HepG2 (cell line): ENCODE measurements around the gene TBCD. TPM values are rescaled to one million over a fixed set of nuclear protein-coding genes. Genes with fewer than 3 reads are reported as not detected.

Experiments
- EP300 ChIP-seq, 3 experiments: sonication (generic) in 1 of 3; formaldehyde crosslinking in 1 of 3; IDR thresholded peaks; 2 replicates each; pipeline versions ENCODE4 v1.5.1 to v1.6.1; 2011 to 2020; ENCODE audit warnings: low read depth in 2 of 3, low read length in 2 of 3, borderline replicate concordance in 1 of 3, improper control_type of control experiment in 1 of 3, mild to moderate bottlenecking in 1 of 3, missing genetic modification reagents in 1 of 3, moderate library complexity in 1 of 3
- JUNB ChIP-seq: sonication (generic); formaldehyde crosslinking; IDR thresholded peaks from 2 replicates; pipeline ENCODE4 v1.8.0; 2022; ENCODE audit warnings: missing genetic modification reagents, mild to moderate bottlenecking, borderline replicate concordance
- MZF1 ChIP-seq: sonication (generic); formaldehyde crosslinking; IDR thresholded peaks from 2 replicates; pipeline ENCODE4 v1.8.1; 2023; ENCODE audit warnings: mild to moderate bottlenecking, missing genetic modification reagents, borderline replicate concordance
- RNF2 ChIP-seq: fragments of 450-650 bp; conservative IDR thresholded peaks from 2 replicates; pipeline ENCODE4 v1.6.1; 2016; ENCODE audit warnings: low read depth
- RNF219 ChIP-seq: sonication (generic); formaldehyde crosslinking; IDR thresholded peaks from 2 replicates; pipeline ENCODE4 v1.5.0; 2020; ENCODE audit warnings: mild to moderate bottlenecking, missing genetic modification reagents
- TRIM24 ChIP-seq: sonication (generic); formaldehyde crosslinking; IDR thresholded peaks from 2 replicates; pipeline ENCODE4 v1.8.0; 2022; ENCODE audit warnings: mild to moderate bottlenecking, missing genetic modification reagents
- UBTF ChIP-seq: sonication (generic); formaldehyde crosslinking; IDR thresholded peaks from 2 replicates; pipeline ENCODE4 v1.4.0; 2020; ENCODE audit warnings: mild to moderate bottlenecking, missing genetic modification reagents
- ZFAT ChIP-seq: sonication (generic); formaldehyde crosslinking; conservative IDR thresholded peaks from 2 replicates; pipeline ENCODE4 v1.8.1; 2023; ENCODE audit warnings: missing genetic modification reagents, inconsistent platforms
- polyA plus RNA-seq, 8 experiments: library from polyadenylated mRNA; depleted of rRNA in 3 of 8; stranded (reverse) in 7 of 8; unstranded in 1 of 8; fragments of >200 nt; fragmentation: Illumina TruSeq in 4 of 8; extraction: Trizol in 4 of 8; gene quantifications; 2 replicates each; pipeline versions ENCODE4 v1.2.1 to v1.2.3, GENCODE V29; 2011 to 2016; ENCODE audit warnings: low read depth in 4 of 8, missing spikeins in 1 of 8, mixed read lengths in 1 of 8; ENCODE audit not compliant: insufficient read depth in 1 of 8
- total RNA-seq, 5 experiments: library from RNA; depleted of rRNA; stranded (reverse); fragments of >200 nt; fragmentation: Illumina TruSeq; extraction: Trizol; gene quantifications; 2 replicates each; pipeline ENCODE4 v1.2.3, GENCODE V29; 2016; ENCODE audit warnings: low read depth in 1 of 5
- TF ChIP-seq, protein P1 (sequence below): sonication (generic); formaldehyde crosslinking; IDR thresholded peaks from 2 replicates; pipeline ENCODE4 v1.4.0; 2020; ENCODE audit warnings: mild to moderate bottlenecking, missing genetic modification reagents
- TF ChIP-seq, protein P2 (sequence below): fragments of 450-650 bp; IDR thresholded peaks from 2 replicates; pipeline ENCODE4 v1.6.1; 2017; ENCODE audit warnings: mild to moderate bottlenecking
- TF ChIP-seq, protein P3 (sequence below): IDR thresholded peaks from 2 replicates; pipeline ENCODE4 v1.6.1; 2012; ENCODE audit warnings: inconsistent platforms
- TF ChIP-seq, protein P4 (sequence below): sonication (generic); formaldehyde crosslinking; IDR thresholded peaks from 2 replicates; pipeline ENCODE4 v1.5.0; 2020; ENCODE audit warnings: missing genetic modification reagents, mild to moderate bottlenecking, borderline replicate concordance

Gene TBCD
- total and polyA plus RNA-seq, 2 of the 13 experiments (the other 11 are each of a cell fraction or from before 2014, with no cell fraction given): 33.9 to 54.8 TPM

DNA sequence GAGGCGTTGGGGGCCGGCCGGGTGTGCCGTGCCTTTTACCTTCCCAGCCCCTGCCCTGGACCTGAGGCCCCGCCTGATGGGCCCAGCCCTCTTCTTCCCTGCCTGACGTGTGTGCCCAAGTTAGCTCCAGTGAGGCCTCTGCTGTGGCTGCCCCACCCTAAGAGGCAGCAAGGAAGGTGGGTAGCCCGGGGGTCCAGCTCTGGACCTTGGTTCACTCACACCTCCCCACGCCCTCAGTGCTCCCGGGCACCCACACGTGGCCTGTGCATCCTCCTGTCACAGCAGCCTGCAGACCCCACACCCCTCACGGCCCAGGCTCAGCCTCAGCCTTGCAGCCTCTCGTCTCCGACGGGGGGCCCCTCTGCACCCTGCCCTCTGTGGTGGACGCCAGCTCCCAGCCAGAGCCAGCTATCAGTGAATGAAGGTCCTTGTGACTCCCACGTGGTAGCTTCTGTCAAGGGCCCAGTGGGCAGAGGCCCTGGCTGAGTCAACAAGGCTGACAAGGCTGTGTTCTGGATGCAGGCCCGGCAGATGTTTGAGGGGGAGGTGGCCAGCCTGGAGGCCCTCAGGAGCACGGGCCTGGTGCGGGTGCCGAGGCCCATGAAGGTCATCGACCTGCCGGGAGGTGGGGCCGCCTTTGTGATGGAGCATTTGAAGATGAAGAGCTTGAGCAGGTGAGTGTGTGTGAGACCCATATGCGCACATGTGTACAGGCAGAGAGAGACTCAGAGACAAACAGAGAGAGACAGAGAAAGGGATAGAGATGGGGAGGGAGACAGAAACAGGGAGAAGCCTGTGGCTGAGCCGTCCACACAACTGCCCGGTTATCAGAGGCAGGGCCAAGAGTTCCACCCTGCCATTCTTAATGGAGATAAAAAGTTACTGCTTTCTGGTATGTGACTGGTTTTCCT is 13.6 kb upstream of the TBCD start (continued):
- TF ChIP-seq, protein P1, sequence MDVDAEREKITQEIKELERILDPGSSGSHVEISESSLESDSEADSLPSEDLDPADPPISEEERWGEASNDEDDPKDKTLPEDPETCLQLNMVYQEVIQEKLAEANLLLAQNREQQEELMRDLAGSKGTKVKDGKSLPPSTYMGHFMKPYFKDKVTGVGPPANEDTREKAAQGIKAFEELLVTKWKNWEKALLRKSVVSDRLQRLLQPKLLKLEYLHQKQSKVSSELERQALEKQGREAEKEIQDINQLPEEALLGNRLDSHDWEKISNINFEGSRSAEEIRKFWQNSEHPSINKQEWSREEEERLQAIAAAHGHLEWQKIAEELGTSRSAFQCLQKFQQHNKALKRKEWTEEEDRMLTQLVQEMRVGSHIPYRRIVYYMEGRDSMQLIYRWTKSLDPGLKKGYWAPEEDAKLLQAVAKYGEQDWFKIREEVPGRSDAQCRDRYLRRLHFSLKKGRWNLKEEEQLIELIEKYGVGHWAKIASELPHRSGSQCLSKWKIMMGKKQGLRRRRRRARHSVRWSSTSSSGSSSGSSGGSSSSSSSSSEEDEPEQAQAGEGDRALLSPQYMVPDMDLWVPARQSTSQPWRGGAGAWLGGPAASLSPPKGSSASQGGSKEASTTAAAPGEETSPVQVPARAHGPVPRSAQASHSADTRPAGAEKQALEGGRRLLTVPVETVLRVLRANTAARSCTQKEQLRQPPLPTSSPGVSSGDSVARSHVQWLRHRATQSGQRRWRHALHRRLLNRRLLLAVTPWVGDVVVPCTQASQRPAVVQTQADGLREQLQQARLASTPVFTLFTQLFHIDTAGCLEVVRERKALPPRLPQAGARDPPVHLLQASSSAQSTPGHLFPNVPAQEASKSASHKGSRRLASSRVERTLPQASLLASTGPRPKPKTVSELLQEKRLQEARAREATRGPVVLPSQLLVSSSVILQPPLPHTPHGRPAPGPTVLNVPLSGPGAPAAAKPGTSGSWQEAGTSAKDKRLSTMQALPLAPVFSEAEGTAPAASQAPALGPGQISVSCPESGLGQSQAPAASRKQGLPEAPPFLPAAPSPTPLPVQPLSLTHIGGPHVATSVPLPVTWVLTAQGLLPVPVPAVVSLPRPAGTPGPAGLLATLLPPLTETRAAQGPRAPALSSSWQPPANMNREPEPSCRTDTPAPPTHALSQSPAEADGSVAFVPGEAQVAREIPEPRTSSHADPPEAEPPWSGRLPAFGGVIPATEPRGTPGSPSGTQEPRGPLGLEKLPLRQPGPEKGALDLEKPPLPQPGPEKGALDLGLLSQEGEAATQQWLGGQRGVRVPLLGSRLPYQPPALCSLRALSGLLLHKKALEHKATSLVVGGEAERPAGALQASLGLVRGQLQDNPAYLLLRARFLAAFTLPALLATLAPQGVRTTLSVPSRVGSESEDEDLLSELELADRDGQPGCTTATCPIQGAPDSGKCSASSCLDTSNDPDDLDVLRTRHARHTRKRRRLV: peak; percentile 97
- TF ChIP-seq, protein P2, sequence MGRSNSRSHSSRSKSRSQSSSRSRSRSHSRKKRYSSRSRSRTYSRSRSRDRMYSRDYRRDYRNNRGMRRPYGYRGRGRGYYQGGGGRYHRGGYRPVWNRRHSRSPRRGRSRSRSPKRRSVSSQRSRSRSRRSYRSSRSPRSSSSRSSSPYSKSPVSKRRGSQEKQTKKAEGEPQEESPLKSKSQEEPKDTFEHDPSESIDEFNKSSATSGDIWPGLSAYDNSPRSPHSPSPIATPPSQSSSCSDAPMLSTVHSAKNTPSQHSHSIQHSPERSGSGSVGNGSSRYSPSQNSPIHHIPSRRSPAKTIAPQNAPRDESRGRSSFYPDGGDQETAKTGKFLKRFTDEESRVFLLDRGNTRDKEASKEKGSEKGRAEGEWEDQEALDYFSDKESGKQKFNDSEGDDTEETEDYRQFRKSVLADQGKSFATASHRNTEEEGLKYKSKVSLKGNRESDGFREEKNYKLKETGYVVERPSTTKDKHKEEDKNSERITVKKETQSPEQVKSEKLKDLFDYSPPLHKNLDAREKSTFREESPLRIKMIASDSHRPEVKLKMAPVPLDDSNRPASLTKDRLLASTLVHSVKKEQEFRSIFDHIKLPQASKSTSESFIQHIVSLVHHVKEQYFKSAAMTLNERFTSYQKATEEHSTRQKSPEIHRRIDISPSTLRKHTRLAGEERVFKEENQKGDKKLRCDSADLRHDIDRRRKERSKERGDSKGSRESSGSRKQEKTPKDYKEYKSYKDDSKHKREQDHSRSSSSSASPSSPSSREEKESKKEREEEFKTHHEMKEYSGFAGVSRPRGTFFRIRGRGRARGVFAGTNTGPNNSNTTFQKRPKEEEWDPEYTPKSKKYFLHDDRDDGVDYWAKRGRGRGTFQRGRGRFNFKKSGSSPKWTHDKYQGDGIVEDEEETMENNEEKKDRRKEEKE: no peak
- TF ChIP-seq ZFAT (CRISPR knock-in tag) (peak; percentile 79; the same call in 1 of the 2 replicates), RNF219 (CRISPR knock-in tag) (no peak; the same call in 1 of the 2 replicates), JUNB (CRISPR knock-in tag) (peak; percentile 94), RNF2 (peak; percentile 99), UBTF (CRISPR knock-in tag) (peak; percentile 99), EP300 (IDR thresholded peaks at IDR 0.05; ENCODE audit: low read depth in 2 of 2, low read length in 2 of 2) (peak in 1 of 2 experiments; percentile 81; a peak in 2 of 4 replicates), EP300 (CRISPR knock-in tag; IDR thresholded peaks at IDR 0.05; ENCODE audit: borderline replicate concordance) (peak; percentile 92), MZF1 (CRISPR knock-in tag) (peak; percentile 96; the same call in 1 of the 2 replicates), TRIM24 (CRISPR knock-in tag) (no peak; the same call in 1 of the 2 replicates)
- TF ChIP-seq, protein P3, sequence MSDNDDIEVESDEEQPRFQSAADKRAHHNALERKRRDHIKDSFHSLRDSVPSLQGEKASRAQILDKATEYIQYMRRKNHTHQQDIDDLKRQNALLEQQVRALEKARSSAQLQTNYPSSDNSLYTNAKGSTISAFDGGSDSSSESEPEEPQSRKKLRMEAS: peak; percentile 99
- TF ChIP-seq, protein P4, sequence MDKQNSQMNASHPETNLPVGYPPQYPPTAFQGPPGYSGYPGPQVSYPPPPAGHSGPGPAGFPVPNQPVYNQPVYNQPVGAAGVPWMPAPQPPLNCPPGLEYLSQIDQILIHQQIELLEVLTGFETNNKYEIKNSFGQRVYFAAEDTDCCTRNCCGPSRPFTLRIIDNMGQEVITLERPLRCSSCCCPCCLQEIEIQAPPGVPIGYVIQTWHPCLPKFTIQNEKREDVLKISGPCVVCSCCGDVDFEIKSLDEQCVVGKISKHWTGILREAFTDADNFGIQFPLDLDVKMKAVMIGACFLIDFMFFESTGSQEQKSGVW (CRISPR knock-in tag): peak; percentile 73; the same call in 1 of the 2 replicates
